NB4 (cell line): ENCODE results near the gene CCT3.
A peak's percentile ranks its signal among the peaks of the same experiment; 100 is the strongest.

Experiments
- DNase-seq: peaks from one replicate; pipeline ENCODE4 v3.0.0; 2010; ENCODE audit warnings: low read depth
- H3K4me3 ChIP-seq: one replicate; pipeline ENCODE4 v1.5.1; 2011; ENCODE audit warnings: mild to moderate bottlenecking, low read depth, low read length, moderate library complexity
- MYC ChIP-seq: IDR thresholded peaks from 2 replicates; pipeline ENCODE4 v1.6.1; 2011; ENCODE audit warnings: low read depth, low read length
- POLR2A ChIP-seq: IDR thresholded peaks from 2 replicates; pipeline ENCODE4 v1.6.1; 2011; ENCODE audit warnings: mild to moderate bottlenecking; ENCODE audit not compliant: insufficient read length; ENCODE audit errors: extremely low read depth
- TF ChIP-seq, protein P1 (sequence below): IDR thresholded peaks from 2 replicates; pipeline ENCODE4 v1.6.1; 2011; ENCODE audit warnings: low read depth, low read length
- TF ChIP-seq, protein P2 (sequence below): IDR thresholded peaks from one replicate; pipeline ENCODE4 v1.5.1; 2012; ENCODE audit warnings: low read depth, low read length

CCT3 gene

DNA sequence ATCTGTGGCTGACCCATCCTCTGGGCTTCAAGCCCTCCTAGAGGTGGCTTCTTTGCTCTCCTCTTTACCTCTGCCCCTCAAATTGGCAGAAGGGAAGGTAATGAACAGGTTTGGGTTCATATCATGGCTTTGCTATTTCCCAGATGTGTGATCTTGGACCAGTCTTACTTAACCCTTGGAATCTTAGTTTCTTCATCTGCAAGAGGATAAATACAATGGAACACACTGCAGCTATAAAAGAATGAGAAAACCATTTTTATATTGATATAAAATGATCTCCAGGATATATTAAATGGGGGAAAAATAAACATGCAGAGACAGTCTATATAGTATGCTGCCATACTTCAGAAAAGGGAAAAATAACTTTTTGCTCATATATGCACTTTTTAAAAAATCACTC lies 48.2 kb downstream of the CCT3 start:
- no peak overlapping the region for H3K4me3 ChIP-seq
- TF ChIP-seq, protein P1, sequence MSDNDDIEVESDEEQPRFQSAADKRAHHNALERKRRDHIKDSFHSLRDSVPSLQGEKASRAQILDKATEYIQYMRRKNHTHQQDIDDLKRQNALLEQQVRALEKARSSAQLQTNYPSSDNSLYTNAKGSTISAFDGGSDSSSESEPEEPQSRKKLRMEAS: no peak
- TF ChIP-seq POLR2A (no peak), MYC (no peak)
- TF ChIP-seq, protein P2, sequence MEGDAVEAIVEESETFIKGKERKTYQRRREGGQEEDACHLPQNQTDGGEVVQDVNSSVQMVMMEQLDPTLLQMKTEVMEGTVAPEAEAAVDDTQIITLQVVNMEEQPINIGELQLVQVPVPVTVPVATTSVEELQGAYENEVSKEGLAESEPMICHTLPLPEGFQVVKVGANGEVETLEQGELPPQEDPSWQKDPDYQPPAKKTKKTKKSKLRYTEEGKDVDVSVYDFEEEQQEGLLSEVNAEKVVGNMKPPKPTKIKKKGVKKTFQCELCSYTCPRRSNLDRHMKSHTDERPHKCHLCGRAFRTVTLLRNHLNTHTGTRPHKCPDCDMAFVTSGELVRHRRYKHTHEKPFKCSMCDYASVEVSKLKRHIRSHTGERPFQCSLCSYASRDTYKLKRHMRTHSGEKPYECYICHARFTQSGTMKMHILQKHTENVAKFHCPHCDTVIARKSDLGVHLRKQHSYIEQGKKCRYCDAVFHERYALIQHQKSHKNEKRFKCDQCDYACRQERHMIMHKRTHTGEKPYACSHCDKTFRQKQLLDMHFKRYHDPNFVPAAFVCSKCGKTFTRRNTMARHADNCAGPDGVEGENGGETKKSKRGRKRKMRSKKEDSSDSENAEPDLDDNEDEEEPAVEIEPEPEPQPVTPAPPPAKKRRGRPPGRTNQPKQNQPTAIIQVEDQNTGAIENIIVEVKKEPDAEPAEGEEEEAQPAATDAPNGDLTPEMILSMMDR: no peak
- DNase-seq: no peak

DNA sequence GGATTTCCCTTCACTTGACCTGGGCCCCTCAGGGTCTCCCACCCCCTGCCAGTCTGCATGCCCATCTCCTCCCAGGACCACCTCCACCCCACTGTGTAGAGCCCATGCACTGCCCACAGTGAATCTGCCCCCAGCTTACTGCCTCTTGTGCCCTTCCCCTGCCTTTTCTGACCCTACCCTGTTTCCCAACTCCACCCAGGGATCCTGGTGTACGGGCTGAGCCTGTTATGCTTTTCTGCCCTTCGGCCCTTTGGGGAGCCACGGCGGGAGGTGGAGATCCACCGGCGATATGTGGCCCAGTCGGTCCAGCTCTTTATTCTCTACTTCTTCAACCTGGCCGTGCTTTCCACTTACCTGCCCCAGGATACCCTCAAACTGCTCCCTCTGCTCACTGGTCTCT lies 52.0 kb downstream of the CCT3 start:
- no peak for DNase-seq
- TF ChIP-seq, protein P2: no peak
- TF ChIP-seq, protein P1: no peak
- no peak overlapping the region for H3K4me3 ChIP-seq

DNA sequence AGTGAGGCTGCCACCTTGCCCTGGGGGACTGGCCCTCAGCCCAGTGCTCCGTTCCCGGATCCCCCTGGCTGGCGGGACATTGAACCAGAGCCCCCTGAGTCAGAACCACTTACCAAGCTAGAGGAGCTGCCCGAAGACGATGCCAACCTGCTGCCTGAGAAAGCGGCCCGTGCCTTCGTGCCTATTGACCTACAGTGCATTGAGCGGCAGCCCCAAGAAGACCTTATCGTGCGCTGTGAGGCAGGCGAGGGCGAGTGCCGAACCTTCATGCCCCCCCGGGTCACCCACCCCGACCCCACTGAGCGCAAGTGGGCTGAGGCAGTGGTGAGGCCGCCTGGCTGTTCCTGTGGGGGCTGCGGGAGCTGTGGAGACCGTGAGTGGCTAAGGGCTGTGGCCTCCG lies 52.7 kb downstream of the CCT3 start:
- no peak for DNase-seq
- no peak overlapping the region for H3K4me3 ChIP-seq
- TF ChIP-seq, protein P1: no peak
- TF ChIP-seq MYC: no peak
- TF ChIP-seq, protein P2: no peak
- no peak for TF ChIP-seq POLR2A

DNA sequence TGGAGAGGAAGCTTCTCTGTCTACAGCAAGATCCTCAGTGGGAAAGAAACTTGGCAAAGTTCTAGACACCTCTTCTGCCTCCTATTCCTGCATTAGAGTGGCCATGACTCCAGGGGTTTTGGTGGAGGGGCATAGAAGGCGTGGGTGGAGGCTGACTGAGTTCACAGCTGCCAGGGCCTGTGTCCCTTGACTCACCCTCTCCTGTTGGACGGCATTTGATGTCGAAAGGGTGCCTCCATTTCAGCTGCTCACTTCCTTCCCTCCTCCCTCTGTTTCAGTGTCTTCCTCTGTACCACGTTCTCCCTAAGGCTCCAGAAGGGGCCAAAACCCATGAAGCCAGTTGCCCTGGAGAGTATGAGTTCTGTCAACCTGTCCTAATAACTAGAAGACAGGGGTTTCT lies 53.3 kb downstream of the CCT3 start:
- peak; percentile 49 for DNase-seq
- no peak overlapping the region for H3K4me3 ChIP-seq
- TF ChIP-seq, protein P1: no peak
- TF ChIP-seq, protein P2: no peak
- no peak for TF ChIP-seq MYC
- no peak for TF ChIP-seq POLR2A

DNA sequence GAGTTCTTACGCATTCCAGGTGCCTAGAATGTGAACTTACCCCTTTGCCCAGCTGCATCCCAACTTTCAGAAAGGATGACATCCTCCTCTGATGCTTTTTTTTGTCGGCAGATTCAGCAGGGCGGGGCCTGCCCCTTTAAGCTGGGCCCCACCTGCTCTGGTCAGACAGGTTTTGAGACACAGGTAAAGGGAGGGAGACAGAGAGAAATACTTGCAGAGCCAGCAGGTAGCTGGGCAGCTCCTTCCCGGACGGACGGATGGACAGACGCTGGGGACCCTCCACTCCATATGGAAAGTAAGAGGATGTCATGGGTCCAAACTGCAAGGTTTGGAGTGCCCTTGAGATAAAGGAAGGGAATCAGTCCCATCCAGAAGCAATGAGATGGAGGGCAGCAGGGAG lies 54.0 kb downstream of the CCT3 start, which contains the start of gene TMEM79:
TMEM79 (plus strand) TSS at position 214 of the 400 bp plus-strand sequence. CDS start 902 bp downstream, outside the sequence.
- peak within 1 kb of the TSS; percentile 91 for H3K4me3 ChIP-seq
- TF ChIP-seq, protein P1: no peak
- TF ChIP-seq POLR2A (no peak), MYC (no peak)
- TF ChIP-seq, protein P2: no peak
- no peak for DNase-seq

DNA sequence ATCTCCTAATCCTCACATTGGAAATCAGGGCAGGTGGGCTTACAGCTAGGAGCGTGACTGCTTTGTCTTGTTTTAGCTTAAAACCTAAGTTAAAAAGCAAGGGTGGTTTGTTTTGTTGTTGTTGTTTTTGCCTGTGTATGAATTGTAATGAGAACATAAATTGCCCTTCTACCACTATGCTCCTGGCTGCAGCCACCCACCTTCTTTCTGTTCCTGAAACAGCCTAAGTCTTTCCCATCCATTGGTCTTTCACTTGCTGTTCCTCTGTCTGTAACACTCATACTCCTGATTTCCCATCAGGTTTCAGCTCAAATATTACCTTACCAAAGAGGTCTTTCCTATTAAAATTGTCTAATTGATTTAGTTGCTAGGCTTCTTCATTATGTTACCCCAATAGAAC lies 54.6 kb downstream of the CCT3 start:
- TF ChIP-seq, protein P1: no peak
- TF ChIP-seq MYC (no peak), POLR2A (no peak)
- TF ChIP-seq, protein P2: no peak
- DNase-seq: no peak
- H3K4me3 ChIP-seq: peak overlapping the region; percentile 91
